ENCODE measurements around the gene ODF2.
"Not testable (repeated sequence)": the region's sequence is repeated elsewhere in the genome, so short reads cannot be mapped to it uniquely, and the experiment has no call there.

Gene ODF2

GRCh38 chr9:128503870-128504269 lies 48.1 kb downstream of the ODF2 start:
- peak; percentile 28 to 32 for DNase-seq (ENCODE audit: low read depth in 2 of 2)
- TF ChIP-seq CTCF (IDR thresholded peaks at IDR 0.05; ENCODE audit: low read depth, low read length), result no peak
- H3K4me3 ChIP-seq (replicated peaks in 1 of 2; ENCODE audit: low read depth in 2 of 2, low read length in 2 of 2), result peak overlapping the region; percentile 97 to 99

- H3K4me3 ChIP-seq (replicated peaks in 1 of 2; ENCODE audit: low read depth in 2 of 2, low read length in 2 of 2), result peak within 1 kb of the TSS; percentile 97 to 99
- peak; percentile 1 for TF ChIP-seq CTCF (IDR thresholded peaks at IDR 0.05; ENCODE audit: low read depth, low read length)
- peak; percentile 90 to 94 for DNase-seq (ENCODE audit: low read depth in 2 of 2)
These were observed 48.9 kb downstream of the ODF2 start, which contains the start of gene GLE1 for GRCh38 chr9:128504485-128505413. Gene GLE1 (plus strand): TSS chr9:128504719. CDS start chr9:128504806, 87 bp downstream.

- H3K4me3 ChIP-seq (replicated peaks in 1 of 2; ENCODE audit: low read depth in 2 of 2, low read length in 2 of 2), result peak overlapping the region; percentile 97 to 99
- peak; percentile 39 to 40 for DNase-seq (ENCODE audit: low read depth in 2 of 2)
- no peak for TF ChIP-seq CTCF (IDR thresholded peaks at IDR 0.05; ENCODE audit: low read depth, low read length)
These were observed 49.6 kb downstream of the ODF2 start for GRCh38 chr9:128505414-128505765.

GRCh38 chr9:128505906-128506305 lies 50.1 kb downstream of the ODF2 start:
- not testable (repeated sequence) for H3K4me3 ChIP-seq (replicated peaks in 1 of 2; ENCODE audit: low read depth in 2 of 2, low read length in 2 of 2); DNase-seq (ENCODE audit: low read depth in 2 of 2)

GRCh38 chr9:128512820-128513219 lies 57.0 kb downstream of the ODF2 start:
- H3K4me3 ChIP-seq (replicated peaks in 1 of 2; ENCODE audit: low read depth in 2 of 2, low read length in 2 of 2), result no peak overlapping the region
- no peak for TF ChIP-seq CTCF (IDR thresholded peaks at IDR 0.05; ENCODE audit: low read depth, low read length)
- no peak for DNase-seq (ENCODE audit: low read depth in 2 of 2)

- no peak overlapping the region for H3K4me3 ChIP-seq (replicated peaks in 1 of 2; ENCODE audit: low read depth in 2 of 2, low read length in 2 of 2)
- TF ChIP-seq CTCF (IDR thresholded peaks at IDR 0.05; ENCODE audit: low read depth, low read length), result no peak
- no peak for DNase-seq (ENCODE audit: low read depth in 2 of 2)
These were observed 66.2 kb downstream of the ODF2 start for GRCh38 chr9:128521956-128522355.

GRCh38 chr9:128523199-128523925 lies 67.6 kb downstream of the ODF2 start:
- TF ChIP-seq CTCF (IDR thresholded peaks at IDR 0.05; ENCODE audit: low read depth, low read length), result no peak
- no peak overlapping the region for H3K4me3 ChIP-seq (replicated peaks in 1 of 2; ENCODE audit: low read depth in 2 of 2, low read length in 2 of 2)
- DNase-seq (ENCODE audit: low read depth in 2 of 2), result peak; percentile 46 to 67

Measured in cardiac fibroblast (primary cell).